Measurements from ENCODE around the gene LSM14A.
"Not testable (repeated sequence)": the region's sequence is repeated elsewhere in the genome, so short reads cannot be mapped to it uniquely, and the experiment has no call there.

Gene LSM14A

GRCh38 chr19:34232566-34233481, 60.5 kb downstream of the LSM14A start:
- DNase-seq = no peak

DNA sequence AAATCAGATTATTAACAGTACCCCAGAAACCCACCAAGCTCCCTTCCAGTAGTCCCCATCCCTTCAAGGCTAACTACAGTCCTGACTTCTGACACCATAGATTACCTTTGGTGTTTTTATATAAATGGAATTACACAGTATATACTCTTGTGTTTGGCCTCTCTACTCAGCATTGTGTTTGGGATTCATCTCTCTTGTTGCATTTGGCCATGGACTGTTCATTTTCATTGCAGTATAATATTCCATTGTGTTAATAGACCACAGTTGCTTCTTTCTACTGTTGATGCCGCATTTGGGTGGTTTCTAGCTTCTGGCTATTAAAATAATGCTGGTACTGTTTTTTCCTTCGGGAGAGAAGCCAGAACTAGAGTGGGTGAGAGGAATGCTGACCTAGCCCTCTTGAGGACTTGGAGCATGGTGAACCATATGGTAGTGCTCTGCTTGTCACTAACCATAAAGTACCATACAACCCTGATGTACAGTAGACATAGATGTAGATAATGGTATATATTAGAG, 63.2 kb downstream of the LSM14A start:
- no peak for DNase-seq

DNA sequence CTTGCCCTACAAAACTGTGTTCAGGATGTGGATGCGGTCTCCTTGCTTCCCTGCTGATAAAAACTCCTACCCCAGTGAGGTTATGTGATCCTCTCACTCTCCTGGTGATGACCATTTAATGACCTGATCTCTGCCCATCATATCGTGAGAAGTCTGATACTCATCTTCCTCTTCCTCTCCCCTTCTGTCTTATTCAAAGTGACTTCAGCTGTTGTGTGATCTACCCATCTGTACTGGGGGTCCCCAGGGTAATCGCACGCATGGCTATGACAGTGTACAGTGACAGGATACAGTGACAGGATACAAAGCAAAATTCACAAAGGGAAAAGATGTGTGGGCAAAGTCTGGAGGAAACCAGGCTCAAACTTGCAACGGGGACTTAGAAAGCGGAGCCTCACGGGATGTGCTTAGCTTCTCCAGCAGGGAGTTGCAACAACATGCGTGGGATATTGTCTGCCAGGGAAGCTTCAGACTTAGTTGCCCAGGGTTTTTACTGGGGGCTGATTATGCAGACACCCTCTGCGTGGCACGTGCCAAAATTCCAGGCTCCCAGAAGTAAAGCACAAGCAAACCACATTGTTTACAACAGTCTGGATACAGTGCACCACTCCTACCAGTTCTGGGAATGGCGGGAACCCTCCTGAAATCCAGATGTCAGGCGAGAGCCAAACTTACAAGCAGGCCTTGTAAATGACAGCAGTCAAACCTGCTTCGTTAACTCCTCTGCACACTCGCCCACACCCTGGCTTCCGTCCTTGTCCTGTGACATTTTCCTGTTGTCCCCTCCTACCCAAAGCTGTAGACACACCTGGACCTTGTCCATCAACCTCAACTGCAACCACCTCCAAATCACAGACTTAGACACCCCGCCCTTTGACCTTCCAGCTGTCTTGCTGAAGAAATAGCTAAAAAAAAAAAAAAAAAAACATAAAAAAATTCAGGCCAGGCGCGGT, 64.0 kb downstream of the LSM14A start:
- no peak for DNase-seq

DNA sequence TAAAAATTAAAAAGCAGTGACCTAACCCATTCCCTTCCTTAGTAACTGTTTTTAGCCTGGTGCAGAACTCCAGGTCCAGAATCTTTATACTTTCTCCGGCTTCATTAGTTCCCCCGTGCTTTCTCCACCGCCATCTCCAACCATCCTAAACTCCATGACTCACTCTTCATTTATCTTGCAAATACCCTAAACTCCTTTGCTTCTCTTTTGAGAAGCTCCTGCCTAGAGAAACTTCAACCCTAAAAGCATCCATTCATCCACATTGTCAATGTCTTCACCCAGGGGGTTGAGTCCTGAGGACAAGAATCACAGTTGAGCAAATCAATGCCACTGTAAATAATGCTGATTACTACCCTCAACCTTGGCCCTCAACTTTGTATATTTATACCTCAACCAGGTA, 65.0 kb downstream of the LSM14A start:
- DNase-seq = no peak

DNA sequence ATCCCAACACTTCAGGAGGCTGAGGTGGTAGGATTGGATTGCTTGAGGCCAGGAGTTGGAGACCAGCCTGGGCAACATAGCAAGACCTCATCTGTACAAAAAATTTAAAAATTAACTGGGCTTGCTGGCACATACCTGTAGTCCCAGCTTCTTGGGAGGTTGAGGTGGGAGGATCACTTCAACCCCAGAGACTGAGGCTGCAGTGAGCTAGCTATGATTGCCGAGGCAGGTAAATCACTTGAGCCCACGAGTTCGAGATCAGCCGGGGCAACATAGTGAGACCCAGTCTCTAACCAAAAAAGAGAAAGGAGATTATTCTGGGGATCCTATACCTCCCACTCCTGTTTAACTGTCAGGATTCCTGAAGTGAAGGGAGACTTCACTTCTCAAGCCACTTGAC, 65.6 kb downstream of the LSM14A start:
- DNase-seq = no peak

DNA sequence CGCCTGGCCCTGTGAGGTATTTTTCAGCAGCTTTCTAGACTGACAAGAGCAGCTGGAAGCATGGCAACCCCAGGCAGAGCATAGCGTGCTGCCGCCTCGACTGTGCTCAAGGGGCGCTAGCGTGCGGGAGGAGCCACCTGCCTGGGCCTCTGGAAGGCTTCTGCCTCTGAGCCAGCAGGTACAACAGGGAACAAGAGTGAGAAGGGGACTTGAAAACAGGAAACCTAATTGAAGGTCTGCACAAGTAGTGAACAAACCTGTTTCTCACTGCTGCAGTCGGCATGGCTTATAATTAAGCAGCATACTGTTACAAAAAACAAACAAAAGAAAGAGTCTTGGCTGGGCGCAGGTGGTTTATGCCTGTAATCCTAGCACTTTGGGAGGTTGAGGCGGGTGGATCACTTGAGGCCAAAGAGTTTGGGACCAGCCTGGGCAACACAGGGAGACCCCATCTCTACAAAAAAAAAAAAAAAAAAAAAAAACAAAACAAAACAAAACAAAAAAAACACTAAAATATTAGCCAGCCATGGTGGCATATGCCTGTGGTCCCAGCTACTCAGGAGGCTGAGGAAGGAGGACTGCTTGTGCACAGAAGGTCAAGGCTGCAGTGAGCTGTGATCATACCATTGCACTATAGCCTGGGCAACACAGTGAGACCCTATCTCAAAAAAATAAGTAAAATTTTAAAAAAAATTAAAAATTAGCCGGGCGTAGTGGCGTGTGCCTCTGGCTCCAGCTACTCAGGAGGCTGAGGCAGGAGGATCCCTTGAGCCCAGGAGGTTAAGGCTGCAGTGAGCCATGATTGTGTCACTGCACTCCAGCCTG, 69.4 kb downstream of the LSM14A start:
- DNase-seq = no peak

DNA sequence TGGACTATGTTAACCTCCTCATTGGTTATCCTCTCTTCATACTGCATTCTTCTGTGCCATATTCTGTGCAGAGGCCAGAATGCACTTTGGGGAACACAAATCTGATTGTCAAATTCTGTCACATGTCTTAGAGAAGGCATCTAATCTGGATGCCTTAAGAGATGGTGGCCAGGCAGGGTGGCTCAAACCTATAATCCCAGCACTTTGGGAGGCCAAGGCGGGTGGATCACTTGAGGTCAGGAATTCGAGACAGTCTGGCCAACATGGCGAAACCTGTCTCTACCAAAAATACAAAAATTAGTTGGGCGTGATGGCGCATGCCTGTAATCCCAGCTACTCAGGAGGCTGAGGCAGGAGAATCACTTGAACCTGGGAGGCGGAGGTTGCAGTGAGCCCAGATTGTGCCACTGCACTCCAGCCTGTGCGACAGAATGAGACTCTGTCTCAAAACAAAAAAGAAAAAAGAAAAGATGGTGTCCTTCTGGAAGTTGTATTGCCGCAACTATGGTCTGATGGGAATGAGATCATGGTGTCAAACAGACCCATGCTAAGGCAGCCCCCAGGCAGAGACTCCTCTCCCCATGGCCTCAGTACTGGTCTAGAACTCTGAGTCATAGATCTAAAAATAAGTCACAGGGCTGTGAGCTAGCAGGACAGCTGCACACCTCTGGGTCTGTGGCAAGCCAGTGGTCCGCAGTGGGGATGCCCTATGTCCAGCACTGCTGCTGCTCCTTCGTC, 71.0 kb downstream of the LSM14A start:
- DNase-seq = not testable (repeated sequence)

DNA sequence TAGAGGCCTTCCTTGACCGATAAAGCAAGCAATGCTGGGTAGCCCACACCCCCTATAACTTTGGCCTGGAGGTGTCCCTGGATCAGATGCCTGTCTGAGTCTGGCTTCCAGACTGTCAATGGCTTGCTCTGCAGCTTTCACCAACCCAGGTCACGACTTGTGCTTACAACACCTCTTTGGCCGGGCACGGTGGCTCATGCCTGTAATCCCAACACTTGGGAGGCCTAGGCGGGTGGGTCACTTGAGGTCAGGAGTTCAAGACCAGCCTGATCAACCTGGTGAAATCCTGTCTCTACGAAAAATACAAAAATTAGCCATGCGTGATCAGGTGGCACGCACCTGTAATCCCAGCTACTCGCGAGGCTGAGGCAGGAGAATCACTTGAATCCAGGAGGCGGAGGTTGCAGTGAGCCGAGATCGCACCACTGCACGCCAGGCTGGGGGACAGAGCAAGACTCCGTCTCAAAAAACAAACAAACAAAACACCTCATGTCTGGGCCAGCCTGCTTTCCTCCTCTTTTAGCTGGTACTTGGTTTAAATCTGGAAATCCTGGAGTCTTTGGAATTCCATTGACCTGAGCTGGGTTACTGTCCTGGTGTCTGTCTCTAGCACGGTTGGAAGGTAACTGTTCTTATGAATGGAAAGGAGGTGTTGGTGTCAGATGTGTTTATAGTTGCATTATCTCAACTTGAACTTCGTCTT, 71.7 kb downstream of the LSM14A start:
- DNase-seq = no peak

DNA sequence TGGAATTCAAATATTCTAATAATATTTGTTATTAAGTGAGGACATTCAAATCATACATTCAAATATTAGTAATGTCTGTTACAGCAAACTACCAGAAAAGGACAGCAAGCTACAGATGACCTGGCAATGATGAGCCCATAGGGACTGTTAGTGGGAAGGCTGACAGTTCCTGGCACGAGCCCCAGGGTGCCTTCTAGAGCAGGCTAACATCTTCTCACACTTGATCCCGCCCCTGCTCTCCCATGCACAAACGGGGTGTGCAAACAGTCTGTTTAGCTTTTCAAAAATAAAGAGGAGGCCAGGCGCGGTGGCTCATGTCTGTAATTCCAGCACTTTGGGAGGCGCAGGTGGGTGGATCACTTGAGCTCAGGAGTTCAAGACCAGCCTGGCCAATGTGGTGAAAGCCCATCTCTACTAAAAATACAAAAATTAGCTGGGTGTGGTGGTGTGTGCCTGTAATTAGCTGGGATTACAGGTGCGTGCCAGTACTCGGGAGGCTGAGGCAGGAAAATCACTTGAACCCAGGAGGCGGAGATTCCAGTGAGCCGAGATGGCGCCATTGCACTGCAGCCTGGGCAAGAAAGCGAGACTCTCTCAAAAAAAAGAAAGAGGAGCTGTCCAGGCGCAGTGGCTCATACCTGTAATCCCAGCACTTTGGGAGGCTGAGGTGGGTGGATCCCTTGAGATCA, 72.5 kb downstream of the LSM14A start:
- no peak for DNase-seq

- no peak for DNase-seq
Measured at GRCh38 chr19:34246340-34246739, 74.0 kb downstream of the LSM14A start.

DNA sequence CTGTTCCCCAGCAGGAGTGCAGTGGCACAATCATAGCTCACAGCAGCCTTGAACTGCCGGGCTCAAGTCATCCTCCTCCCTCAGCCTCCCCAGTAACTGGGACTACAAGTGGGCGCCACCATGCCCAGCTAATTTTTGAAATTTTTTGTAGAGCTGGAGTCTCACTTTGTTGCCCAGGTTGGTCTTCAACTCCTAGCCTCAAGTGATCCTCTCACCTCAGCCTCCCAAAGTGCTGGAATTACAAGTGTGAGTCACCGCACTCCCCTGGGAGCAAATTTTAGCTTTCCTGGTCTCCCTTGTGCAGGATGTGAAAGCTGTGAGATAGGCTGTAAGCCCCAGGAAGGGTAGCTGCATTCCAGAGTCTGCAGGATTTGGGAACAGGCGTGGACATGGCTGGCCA, 76.6 kb downstream of the LSM14A start:
- no peak for DNase-seq

GRCh38 chr19:34253167-34253566, 80.9 kb downstream of the LSM14A start:
- not testable (repeated sequence) for DNase-seq

DNA sequence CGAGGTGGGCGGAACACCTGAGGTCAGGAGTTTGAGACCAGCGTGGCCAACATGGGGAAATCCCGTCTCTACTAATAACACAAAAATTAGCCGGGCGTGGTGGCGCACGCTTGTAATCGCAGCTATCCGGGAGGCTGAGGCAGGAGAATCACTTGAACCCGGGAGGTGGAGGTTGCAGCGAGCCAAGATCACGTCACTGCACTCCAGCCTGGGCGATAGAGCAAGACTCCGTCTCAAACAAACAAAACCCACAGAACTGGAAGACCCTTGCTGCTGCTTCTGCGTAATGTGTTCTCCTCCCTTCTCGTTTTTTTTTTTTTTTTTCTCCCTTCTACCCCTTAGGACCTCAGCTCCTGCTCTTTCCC, 81.4 kb downstream of the LSM14A start:
- DNase-seq = not testable (repeated sequence)

GRCh38 chr19:34254046-34254697, 81.9 kb downstream of the LSM14A start, which contains the start of gene GARRE1:
TSS of gene GARRE1 (plus strand) at chr19:34254554. CDS start at chr19:34300474, 45,920 bp downstream.
- peak; percentile 84 for DNase-seq

- peak; percentile 34 for DNase-seq
Measured at GRCh38 chr19:34254698-34255432, 82.6 kb downstream of the LSM14A start.

GRCh38 chr19:34255546-34255945, 83.2 kb downstream of the LSM14A start:
- no peak for DNase-seq

DNA sequence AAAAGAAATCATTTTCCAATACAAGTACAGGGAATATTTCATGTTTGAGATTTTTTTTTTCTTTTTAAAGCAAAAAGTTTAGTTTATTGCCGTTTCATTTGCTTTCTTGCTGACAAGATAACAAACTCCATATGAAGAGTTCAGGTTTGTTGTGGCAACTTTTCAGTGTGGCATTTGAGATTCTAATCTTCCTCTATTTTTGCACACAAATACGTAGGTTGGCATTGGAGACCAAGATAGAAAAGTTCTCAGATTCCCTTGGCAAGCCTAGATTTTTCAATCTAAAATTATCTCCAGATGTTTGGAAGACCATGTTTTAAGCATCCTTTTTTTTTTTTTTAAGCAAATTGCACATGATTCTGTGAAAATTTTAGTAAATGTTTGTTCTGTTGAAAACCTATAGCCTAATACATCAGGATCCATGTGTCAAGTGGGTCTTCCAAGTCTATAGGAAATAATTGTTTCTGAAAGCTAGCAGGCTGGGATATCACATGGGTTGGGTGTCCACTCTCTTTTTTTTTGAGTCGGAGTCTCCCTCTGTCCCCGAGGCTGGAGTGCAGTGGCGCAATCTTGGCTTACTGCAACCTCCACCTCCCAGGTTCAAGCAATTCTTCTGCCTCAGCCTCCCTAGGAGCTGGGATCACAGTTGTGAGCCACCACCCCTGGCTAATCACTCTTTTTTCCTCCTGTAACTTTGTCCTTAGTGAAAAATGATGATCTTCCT, 84.7 kb downstream of the LSM14A start:
- no peak for DNase-seq

DNA sequence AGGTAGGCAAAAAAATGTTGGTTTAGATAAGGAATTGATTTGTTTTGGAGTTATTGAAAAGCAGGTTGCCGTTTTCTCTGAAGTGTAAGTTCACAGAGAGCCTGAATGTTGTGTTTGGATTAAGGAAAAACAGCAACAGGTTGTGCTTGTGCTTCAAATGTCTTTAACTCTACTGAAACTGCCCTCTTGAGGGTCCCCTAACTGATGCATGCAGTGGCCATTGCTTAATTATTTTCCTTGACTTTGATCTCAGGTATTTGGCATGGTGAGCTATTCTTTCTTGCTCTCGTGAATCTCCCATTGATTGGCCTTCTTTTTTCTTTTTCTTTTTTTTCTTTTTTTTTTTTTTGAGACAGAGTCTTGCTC, 85.2 kb downstream of the LSM14A start:
- no peak for DNase-seq
